RWPE1 (cell line): ENCODE results near the gene CMTM2.
A peak's percentile ranks its signal among the peaks of the same experiment; 100 is the strongest.
"Not testable (repeated sequence)": the region's sequence is repeated elsewhere in the genome, so short reads cannot be mapped to it uniquely, and the experiment has no call there.

ENCODE experiments used
- CTCF ChIA-PET: fragments of 350-600 bp; sonication (Branson Sonifier 250); formaldehyde crosslinking; extraction: SDS; loops from one replicate; lab custom pipeline; 2021; lab: Yijun Ruan, JAX
- POLR2A ChIA-PET: fragments of 400-600 bp; formaldehyde crosslinking; extraction: SDS; loops from one replicate; lab custom pipeline; 2020; ENCODE audit warnings: antibody characterized with exemption; ENCODE audit not compliant: low non-redundant PET; lab: Yijun Ruan, JAX
- DNase-seq: peaks from one replicate; pipeline ENCODE4 v3.0.0; 2012; ENCODE audit warnings: low spot score
- H3K27ac ChIP-seq: fragments of 450-650 bp; 2 replicates; pipeline ENCODE4 v1.5.1; 2017
- CTCF ChIP-seq: fragments of 450-650 bp; conservative IDR thresholded peaks from 2 replicates; pipeline ENCODE4 v1.5.1; 2017; ENCODE audit warnings: low read depth, mild to moderate bottlenecking

The CMTM2 gene

GRCh38 chr16:66561381-66562080 lies 17.7 kb upstream of the CMTM2 start:
- no peak overlapping the region for H3K27ac ChIP-seq
- DNase-seq = no peak
- POLR2A ChIA-PET = no interaction called here
- CTCF ChIA-PET = interaction anchor here (0.5 to 2.3 kb wide), 6 partner anchors 7 to 509 kb away, joined by 3 to 18 read pairs (median 4); no protein-coding TSS in a partner anchor
- no peak for TF ChIP-seq CTCF

- TF ChIP-seq CTCF = peak; percentile 26; the same call in 1 of the 2 replicates
- no peak for DNase-seq
- ChIA-PET POLR2A (no interaction called here), CTCF (interaction anchor here (0.5 to 2.3 kb wide), 9 partner anchors 8 to 508 kb away, joined by 3 to 18 read pairs (median 3); no protein-coding TSS in a partner anchor)
- H3K27ac ChIP-seq = no peak overlapping the region
Measured at GRCh38 chr16:66562409-66562808, 16.9 kb upstream of the CMTM2 start.

- no peak for DNase-seq
- CTCF ChIA-PET = interaction anchor here (0.6 to 2.3 kb wide), 9 partner anchors 9 to 305 kb away, joined by 3 to 18 read pairs (median 3); no protein-coding TSS in a partner anchor
- H3K27ac ChIP-seq = no peak overlapping the region
- TF ChIP-seq CTCF = no peak
- POLR2A ChIA-PET = no interaction called here
Measured at GRCh38 chr16:66562986-66563385, 16.3 kb upstream of the CMTM2 start.

GRCh38 chr16:66563574-66564334 lies 15.5 kb upstream of the CMTM2 start:
- ChIA-PET CTCF (interaction anchor here (0.6 to 2.3 kb wide), 8 partner anchors 24 to 304 kb away, joined by 3 to 18 read pairs (median 4); no protein-coding TSS in a partner anchor), POLR2A (no interaction called here)
- H3K27ac ChIP-seq = no peak overlapping the region
- no peak for DNase-seq
- no peak for TF ChIP-seq CTCF

- ChIA-PET POLR2A (no interaction called here), CTCF (no interaction called here)
- no peak for TF ChIP-seq CTCF
- no peak within 1 kb of the TSS for H3K27ac ChIP-seq
- no peak for DNase-seq
Measured at GRCh38 chr16:66566051-66566901, 13.0 kb upstream of the CMTM2 start, which contains the start of gene CMTM1. Gene CMTM1 (plus strand): TSS chr16:66566439. CDS start chr16:66566514, 75 bp downstream.

GRCh38 chr16:66567270-66567669 lies 12.0 kb upstream of the CMTM2 start:
- DNase-seq, H3K27ac ChIP-seq, POLR2A ChIA-PET: not testable (repeated sequence)
- CTCF ChIA-PET = interaction anchor here (0.8 kb wide), 1 partner anchor 309 kb away, joined by 4 read pairs; no protein-coding TSS in a partner anchor
